H9 (cell line): ENCODE measurements around the gene LPP. TPM values are rescaled to one million over a fixed set of nuclear protein-coding genes. Genes with fewer than 3 reads are reported as not detected.

ENCODE experiments used
- DNase-seq: peaks from one replicate; pipeline ENCODE4 v3.0.0-alpha.2; 2017
- H2AFZ ChIP-seq: one replicate; pipeline ENCODE4 v1.6.1; 2013; ENCODE audit warnings: mild to moderate bottlenecking, low read length, control low read depth, moderate library complexity
- H2AK5ac ChIP-seq: 2 replicates; pipeline ENCODE4 v1.6.1; 2013; ENCODE audit warnings: low read length, control low read depth, mixed read lengths; ENCODE audit not compliant: insufficient read length
- H2BK120ac ChIP-seq: one replicate; pipeline ENCODE4 v1.6.1; 2013; ENCODE audit warnings: low read depth, mild to moderate bottlenecking, low read length, control low read depth, inconsistent platforms; ENCODE audit not compliant: poor library complexity, severe bottlenecking
- H2BK12ac ChIP-seq: 2 replicates; pipeline ENCODE4 v1.6.1; 2013; ENCODE audit warnings: low read length, control low read depth, mixed read lengths, low read depth; ENCODE audit not compliant: insufficient read length
- H2BK15ac ChIP-seq: 2 replicates; pipeline ENCODE4 v1.6.1; 2013; ENCODE audit warnings: low read depth, low read length, control low read depth
- H2BK20ac ChIP-seq: one replicate; pipeline ENCODE4 v1.6.1; 2013; ENCODE audit warnings: low read depth, mild to moderate bottlenecking, low read length, control low read depth, inconsistent platforms; ENCODE audit not compliant: poor library complexity, severe bottlenecking
- H2BK5ac ChIP-seq: 2 replicates; pipeline ENCODE4 v1.6.1; 2013; ENCODE audit warnings: low read length, control low read depth, mixed read lengths; ENCODE audit not compliant: insufficient read length
- H3K14ac ChIP-seq: 2 replicates; pipeline ENCODE4 v1.6.1; 2013; ENCODE audit warnings: low read length, control low read depth; ENCODE audit not compliant: insufficient read depth
- H3K18ac ChIP-seq: 2 replicates; pipeline ENCODE4 v1.6.1; 2013; ENCODE audit warnings: low read depth, mild to moderate bottlenecking, mixed read lengths, low read length, control low read depth; ENCODE audit not compliant: insufficient read length
- H3K23ac ChIP-seq: 2 replicates; pipeline ENCODE4 v1.6.1; 2013; ENCODE audit warnings: low read length, control low read depth, mixed read lengths, low read depth; ENCODE audit not compliant: insufficient read length
- H3K23me2 ChIP-seq: 2 replicates; pipeline ENCODE4 v1.6.1; 2013; ENCODE audit warnings: low read depth, mild to moderate bottlenecking, mixed read lengths, low read length, control low read depth; ENCODE audit not compliant: insufficient read length, poor library complexity, severe bottlenecking
- H3K27ac ChIP-seq: 2 replicates; pipeline ENCODE4 v1.5.1; 2013; ENCODE audit warnings: low read length, control low read depth, mixed read lengths, low read depth; ENCODE audit not compliant: insufficient read length
- H3K27me3 ChIP-seq: 2 replicates; pipeline ENCODE4 v1.6.1; 2013; ENCODE audit warnings: low read length, control low read depth, inconsistent platforms; ENCODE audit not compliant: insufficient read depth
- H3K4ac ChIP-seq: 2 replicates; pipeline ENCODE4 v1.6.1; 2013; ENCODE audit warnings: low read depth, mild to moderate bottlenecking, control low read depth, inconsistent platforms, low read length, moderate library complexity
- H3K4me1 ChIP-seq: 2 replicates; pipeline ENCODE4 v1.6.1; 2013; ENCODE audit warnings: low read length, control low read depth, inconsistent platforms; ENCODE audit not compliant: insufficient read depth
- H3K4me2 ChIP-seq: 2 replicates; pipeline ENCODE4 v1.6.1; 2013; ENCODE audit warnings: low read length, control low read depth, mixed read lengths; ENCODE audit not compliant: insufficient read length, insufficient read depth
- H3K56ac ChIP-seq: 2 replicates; pipeline ENCODE4 v1.6.1; 2013; ENCODE audit warnings: low read depth, mild to moderate bottlenecking, mixed read lengths, low read length, control low read depth; ENCODE audit not compliant: insufficient read length
- H3K79me1 ChIP-seq: 2 replicates; pipeline ENCODE4 v1.6.1; 2013; ENCODE audit warnings: low read depth, mild to moderate bottlenecking, moderate library complexity, low read length, control low read depth, inconsistent platforms; ENCODE audit not compliant: insufficient read depth, poor library complexity, severe bottlenecking
- H3K79me2 ChIP-seq: 2 replicates; pipeline ENCODE4 v1.6.1; 2013; ENCODE audit warnings: low read length, control low read depth, inconsistent platforms; ENCODE audit not compliant: insufficient read depth
- H3K9ac ChIP-seq: 2 replicates; pipeline ENCODE4 v1.6.1; 2013; ENCODE audit warnings: low read length, control low read depth, mixed read lengths; ENCODE audit not compliant: insufficient read length; ENCODE audit errors: extremely low read depth
- H3K9me3 ChIP-seq: one replicate; pipeline ENCODE4 v1.6.1; 2013; ENCODE audit warnings: low read depth, low read length, inconsistent platforms; ENCODE audit not compliant: control insufficient read depth
- H3T11ph ChIP-seq: one replicate; pipeline ENCODE4 v1.6.1; 2013; ENCODE audit warnings: mild to moderate bottlenecking, low read length, control low read depth, inconsistent platforms
- H4K20me1 ChIP-seq: one replicate; pipeline ENCODE4 v1.6.1; 2013; ENCODE audit not compliant: control insufficient read depth, insufficient read length, insufficient read depth
- H4K5ac ChIP-seq: 2 replicates; pipeline ENCODE4 v1.6.1; 2013; ENCODE audit warnings: low read depth, mild to moderate bottlenecking, mixed read lengths, low read length, control low read depth; ENCODE audit not compliant: insufficient read length
- H4K8ac ChIP-seq: replicated peaks from 2 replicates; pipeline ENCODE4 v1.6.1; 2013; ENCODE audit warnings: low read length, control low read depth, mixed read lengths, low read depth; ENCODE audit not compliant: insufficient read length
- H4K91ac ChIP-seq: 2 replicates; pipeline ENCODE4 v1.6.1; 2013; ENCODE audit warnings: low read depth, mild to moderate bottlenecking, moderate library complexity, mixed read lengths, low read length, control low read depth; ENCODE audit not compliant: insufficient read length
- H3K27ac Mint-ChIP-seq, 3 experiments: 2 replicates in 2 of 3; 3 replicates in 1 of 3; pipeline ENCODE4 v1.8.0; 2020 to 2021; ENCODE audit warnings: mixed read lengths in 3 of 3, mild to moderate bottlenecking in 1 of 3, moderate library complexity in 1 of 3
- H3K27me3 Mint-ChIP-seq: 2 replicates; pipeline ENCODE4 v1.8.0; 2021; ENCODE audit warnings: low read depth, mild to moderate bottlenecking, moderate library complexity, mixed read lengths
- H3K36me3 Mint-ChIP-seq, 3 experiments: 2 replicates in 2 of 3; 3 replicates in 1 of 3; pipeline ENCODE4 v1.8.0; 2020 to 2021; ENCODE audit warnings: low read depth in 3 of 3, mixed read lengths in 3 of 3; ENCODE audit not compliant: insufficient read depth in 1 of 3
- H3K4me1 Mint-ChIP-seq, 2 experiments: 2 replicates each; pipeline ENCODE4 v1.8.0; 2020; ENCODE audit warnings: mixed read lengths in 2 of 2
- H3K4me3 Mint-ChIP-seq, 2 experiments: 2 replicates in 1 of 2; 3 replicates in 1 of 2; pipeline ENCODE4 v1.8.0; 2020 to 2021; ENCODE audit warnings: mild to moderate bottlenecking in 2 of 2, mixed read lengths in 2 of 2, moderate library complexity in 1 of 2
- H3K9me3 Mint-ChIP-seq, 2 experiments: 2 replicates in 1 of 2; 3 replicates in 1 of 2; pipeline ENCODE4 v1.8.0; 2020; ENCODE audit warnings: mild to moderate bottlenecking in 2 of 2, mixed read lengths in 2 of 2, moderate library complexity in 1 of 2
- WGBS: extraction: QIAGEN DNeasy Blood & Tissue Kit; methylation state at CpG from one replicate; pipeline ENCODE4 v1.1.7; 2013; ENCODE audit warnings: missing lambda C conversion rate, low lambda C conversion rate, mixed read lengths; ENCODE audit not compliant: insufficient read length; ENCODE audit errors: extremely low coverage; 5-methylcytosine and 5-hydroxymethylcytosine counted together
- total RNA-seq: library from RNA; stranded (reverse); gene quantifications from 2 replicates; pipeline ENCODE4 v1.2.1, GENCODE V29; 2021
- TF ChIP-seq, protein P1 (sequence below): fragments of 200-600 bp; sonication (generic); conservative IDR thresholded peaks from 3 replicates; pipeline ENCODE4 v1.8.0; 2021; ENCODE audit warnings: antibody characterized with exemption, mild to moderate bottlenecking

Gene LPP
- total RNA-seq, 1 experiment from 2014 or later: 64.6 TPM

DNA sequence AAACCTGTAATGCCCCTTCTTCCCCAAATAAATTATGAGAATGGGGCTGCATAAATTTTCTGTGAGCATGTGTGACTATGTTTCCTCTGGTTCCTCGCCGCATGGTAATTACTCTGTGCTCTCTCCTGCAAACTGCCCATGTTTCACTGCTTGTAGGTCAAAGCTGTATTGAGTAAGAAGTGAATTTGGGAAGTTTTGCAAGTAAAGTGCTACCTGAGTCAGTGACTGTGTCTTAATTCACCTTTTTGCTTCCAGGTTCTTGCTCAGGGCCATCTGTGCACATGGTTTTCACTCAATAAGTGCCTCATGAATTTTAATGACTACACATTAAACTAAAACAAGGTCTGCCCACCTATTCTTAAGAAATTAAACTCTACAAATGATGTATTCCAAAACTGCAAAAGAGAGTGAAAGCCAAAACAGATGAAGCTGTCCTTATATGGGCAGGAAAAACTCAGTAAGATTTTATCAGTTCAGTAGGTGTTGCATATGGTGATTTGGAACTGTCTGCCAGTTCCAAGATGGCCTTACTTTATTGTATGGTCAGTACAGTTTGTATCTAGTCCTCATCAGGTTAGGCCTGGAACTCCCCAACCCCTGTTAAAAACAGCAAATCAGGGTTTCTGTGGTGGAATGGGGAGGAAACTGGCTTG lies 100.0 kb downstream of the LPP start:
- no peaks in the 10 kb centered on the region for H3K79me1 ChIP-seq
- Mint-ChIP-seq H3K4me3 (no peak overlapping the region), H3K9me3 (peaks cover 0 to 7% of the 10 kb centered on the region in 2 experiments; a peak in 3 of 5 replicates), H3K4me1 (peaks cover 5% of the 10 kb centered on the region in 2 experiments; a peak in 2 of 4 replicates), H3K36me3 (peaks cover 0 to 5% (median 0%) of the 10 kb centered on the region in 3 experiments; a peak in 3 of 7 replicates), H3K27ac (no peak overlapping the region; a peak in 2 of 7 replicates), H3K27me3 (no peaks in the 10 kb centered on the region)
- H3K18ac ChIP-seq: no peak overlapping the region
- TF ChIP-seq, protein P1, sequence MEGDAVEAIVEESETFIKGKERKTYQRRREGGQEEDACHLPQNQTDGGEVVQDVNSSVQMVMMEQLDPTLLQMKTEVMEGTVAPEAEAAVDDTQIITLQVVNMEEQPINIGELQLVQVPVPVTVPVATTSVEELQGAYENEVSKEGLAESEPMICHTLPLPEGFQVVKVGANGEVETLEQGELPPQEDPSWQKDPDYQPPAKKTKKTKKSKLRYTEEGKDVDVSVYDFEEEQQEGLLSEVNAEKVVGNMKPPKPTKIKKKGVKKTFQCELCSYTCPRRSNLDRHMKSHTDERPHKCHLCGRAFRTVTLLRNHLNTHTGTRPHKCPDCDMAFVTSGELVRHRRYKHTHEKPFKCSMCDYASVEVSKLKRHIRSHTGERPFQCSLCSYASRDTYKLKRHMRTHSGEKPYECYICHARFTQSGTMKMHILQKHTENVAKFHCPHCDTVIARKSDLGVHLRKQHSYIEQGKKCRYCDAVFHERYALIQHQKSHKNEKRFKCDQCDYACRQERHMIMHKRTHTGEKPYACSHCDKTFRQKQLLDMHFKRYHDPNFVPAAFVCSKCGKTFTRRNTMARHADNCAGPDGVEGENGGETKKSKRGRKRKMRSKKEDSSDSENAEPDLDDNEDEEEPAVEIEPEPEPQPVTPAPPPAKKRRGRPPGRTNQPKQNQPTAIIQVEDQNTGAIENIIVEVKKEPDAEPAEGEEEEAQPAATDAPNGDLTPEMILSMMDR: no peak
- H3K4ac ChIP-seq: no peak overlapping the region
- H4K20me1 ChIP-seq: no peaks in the 10 kb centered on the region
- WGBS: no CpG with 5 or more reads among the region's 2 CpGs
- H2BK20ac ChIP-seq: no peak overlapping the region
- H2BK15ac ChIP-seq: no peak overlapping the region
- H3K79me2 ChIP-seq: peaks cover 2% of the 10 kb centered on the region; the same call in 1 of the 2 replicates
- no peak overlapping the region for H2BK12ac ChIP-seq
- no peaks in the 10 kb centered on the region for H3K23me2 ChIP-seq
- no peak overlapping the region for H4K5ac ChIP-seq
- no peaks in the 10 kb centered on the region for H3K4me1 ChIP-seq
- H2AFZ ChIP-seq: no peak overlapping the region
- H3K23ac ChIP-seq: no peak overlapping the region
- H3T11ph ChIP-seq: no peak overlapping the region
- H3K14ac ChIP-seq: no peak overlapping the region
- H3K4me2 ChIP-seq: no peak overlapping the region
- no peaks in the 10 kb centered on the region for H3K9me3 ChIP-seq
- no peak overlapping the region for H4K91ac ChIP-seq
- H3K27ac ChIP-seq: no peak overlapping the region
- no peak for DNase-seq
- H3K27me3 ChIP-seq: no peaks in the 10 kb centered on the region
- no peak overlapping the region for H2BK5ac ChIP-seq
- H3K56ac ChIP-seq: no peak overlapping the region
- no peak overlapping the region for H2AK5ac ChIP-seq
- H2BK120ac ChIP-seq: no peak overlapping the region
- H4K8ac ChIP-seq: no peak overlapping the region
- no peak overlapping the region for H3K9ac ChIP-seq
